GM10266 (cell line): ENCODE results near the gene SOWAHC.

Experiments
- DNase-seq: peaks from one replicate; pipeline ENCODE4 v3.0.0; 2012; ENCODE audit errors: extremely low spot score
- TF ChIP-seq, protein P1 (sequence below): IDR thresholded peaks from 2 replicates; pipeline ENCODE4 v1.5.1; 2012; ENCODE audit warnings: mild to moderate bottlenecking, low read depth; ENCODE audit not compliant: control insufficient read depth, insufficient read depth; ENCODE audit errors: missing control alignments

Gene SOWAHC

DNA sequence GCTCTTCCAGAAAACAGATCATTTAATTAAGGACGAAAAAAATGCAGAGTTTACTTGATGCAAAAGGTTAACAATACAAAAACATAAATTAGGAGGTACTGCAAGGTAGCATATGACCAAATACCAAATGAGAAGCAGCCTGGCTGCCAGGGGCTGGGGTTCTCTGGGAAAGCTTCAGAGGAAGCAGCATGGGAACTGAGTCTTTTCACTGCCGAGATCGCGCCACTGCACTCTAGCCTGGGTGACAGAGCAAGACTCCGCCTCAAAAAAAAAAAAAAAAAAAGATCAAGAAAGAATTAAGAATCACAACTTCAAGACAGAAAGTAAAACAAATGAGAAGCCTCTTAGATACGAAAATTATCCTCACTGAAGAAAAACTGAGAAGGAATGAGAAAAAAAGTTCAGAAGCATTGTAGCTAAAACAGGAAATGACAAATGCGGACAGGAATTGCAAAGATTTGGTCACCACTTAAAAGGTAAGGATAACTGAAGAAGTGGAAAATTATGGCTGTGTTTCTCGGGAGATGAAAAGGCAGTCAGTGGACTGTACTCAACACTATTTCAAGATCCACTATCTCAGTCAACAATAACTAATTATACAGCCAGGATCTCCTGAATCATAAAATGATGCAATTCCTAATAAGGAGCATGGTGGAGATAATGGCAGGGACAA, 4.7 kb upstream of the SOWAHC start:
- TF ChIP-seq, protein P1, sequence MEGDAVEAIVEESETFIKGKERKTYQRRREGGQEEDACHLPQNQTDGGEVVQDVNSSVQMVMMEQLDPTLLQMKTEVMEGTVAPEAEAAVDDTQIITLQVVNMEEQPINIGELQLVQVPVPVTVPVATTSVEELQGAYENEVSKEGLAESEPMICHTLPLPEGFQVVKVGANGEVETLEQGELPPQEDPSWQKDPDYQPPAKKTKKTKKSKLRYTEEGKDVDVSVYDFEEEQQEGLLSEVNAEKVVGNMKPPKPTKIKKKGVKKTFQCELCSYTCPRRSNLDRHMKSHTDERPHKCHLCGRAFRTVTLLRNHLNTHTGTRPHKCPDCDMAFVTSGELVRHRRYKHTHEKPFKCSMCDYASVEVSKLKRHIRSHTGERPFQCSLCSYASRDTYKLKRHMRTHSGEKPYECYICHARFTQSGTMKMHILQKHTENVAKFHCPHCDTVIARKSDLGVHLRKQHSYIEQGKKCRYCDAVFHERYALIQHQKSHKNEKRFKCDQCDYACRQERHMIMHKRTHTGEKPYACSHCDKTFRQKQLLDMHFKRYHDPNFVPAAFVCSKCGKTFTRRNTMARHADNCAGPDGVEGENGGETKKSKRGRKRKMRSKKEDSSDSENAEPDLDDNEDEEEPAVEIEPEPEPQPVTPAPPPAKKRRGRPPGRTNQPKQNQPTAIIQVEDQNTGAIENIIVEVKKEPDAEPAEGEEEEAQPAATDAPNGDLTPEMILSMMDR = no peak
- no peak for DNase-seq

GRCh38 chr2:109611467-109612095, 2.6 kb upstream of the SOWAHC start:
- no peak for DNase-seq
- TF ChIP-seq, protein P1 = peak; percentile 3

GRCh38 chr2:109613081-109613921, 863 bp upstream of the SOWAHC start:
- TF ChIP-seq, protein P1 = no peak
- DNase-seq = no peak

- no peak for DNase-seq
- TF ChIP-seq, protein P1 = no peak
Measured at GRCh38 chr2:109614715-109615636, 812 bp downstream of the SOWAHC start.

DNA sequence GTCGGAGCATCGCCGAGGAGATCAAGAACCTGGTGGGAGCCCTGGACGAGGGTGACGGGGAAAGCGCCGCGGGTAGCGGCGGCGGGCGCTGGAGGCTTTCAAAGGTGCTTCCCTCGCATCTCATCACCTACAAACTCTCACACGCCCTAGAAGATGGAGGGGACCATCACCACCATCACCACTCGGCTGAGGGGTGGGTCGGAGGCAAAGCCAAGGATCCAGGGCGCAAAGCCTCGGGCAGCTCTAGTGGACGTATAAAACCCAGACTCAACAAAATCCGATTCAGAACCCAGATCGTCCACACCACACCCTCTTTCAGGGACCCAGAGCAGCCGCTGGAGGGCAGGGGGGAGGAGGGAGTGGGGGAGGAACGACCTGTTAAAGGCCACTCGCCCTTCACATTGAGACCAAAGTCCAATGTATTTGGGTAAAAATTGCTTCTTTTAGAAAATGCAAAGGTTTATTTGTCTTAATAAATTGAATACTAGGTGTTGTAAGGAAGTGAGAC, 1.5 kb downstream of the SOWAHC start:
- no peak for DNase-seq

DNA sequence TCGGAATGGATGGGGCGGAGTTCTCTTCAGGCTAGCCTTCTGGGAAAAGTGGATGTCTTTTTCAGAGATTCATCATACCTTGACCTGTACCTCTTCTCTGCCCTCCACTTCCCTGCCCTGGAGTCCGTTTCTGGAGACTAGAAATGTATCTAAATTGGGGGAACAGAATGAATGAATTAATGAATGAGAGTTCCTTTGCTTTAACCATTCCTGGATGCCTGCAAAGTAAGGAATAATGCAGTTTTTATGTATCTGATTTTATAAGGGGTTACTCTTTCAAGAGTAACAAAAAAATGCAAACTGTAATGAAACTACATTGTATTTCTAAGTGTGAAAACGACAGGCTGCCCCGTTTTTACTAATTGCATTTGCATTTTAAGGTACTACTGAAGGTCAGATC, 2.0 kb downstream of the SOWAHC start:
- TF ChIP-seq, protein P1 = no peak
- no peak for DNase-seq

More for the DNA sequence above, 1.5 kb downstream of the SOWAHC start:
- TF ChIP-seq, protein P1 = no peak
